ENCODE results near the gene PHLPP2.
A peak's percentile ranks its signal among the peaks of the same experiment; 100 is the strongest.
"Not testable (repeated sequence)": the region's sequence is repeated elsewhere in the genome, so short reads cannot be mapped to it uniquely, and the experiment has no call there.

PHLPP2 gene

GRCh38 chr16:71610936-71611871 is 113.3 kb downstream of the PHLPP2 start:
- peak; percentile 81 for DNase-seq

- no peak for DNase-seq
Observed at GRCh38 chr16:71610447-71610846, 114.1 kb downstream of the PHLPP2 start.

GRCh38 chr16:71609066-71609465 is 115.4 kb downstream of the PHLPP2 start:
- no peak for DNase-seq

GRCh38 chr16:71600822-71601221 is 123.7 kb downstream of the PHLPP2 start:
- DNase-seq = no peak

GRCh38 chr16:71598426-71598825 is 126.1 kb downstream of the PHLPP2 start:
- DNase-seq = not testable (repeated sequence)

- not testable (repeated sequence) for DNase-seq
Observed at GRCh38 chr16:71595340-71595826, 129.1 kb downstream of the PHLPP2 start.

All from NCI-H82 (cell line).